CD4-positive, alpha-beta T cell treated with Interleukin-15 for 1 hour (primary cell): Measurements from ENCODE around the gene CIB2.
A peak's percentile ranks its signal among the peaks of the same experiment; 100 is the strongest.

Source experiments
- DNase-seq: peaks from one replicate; pipeline ENCODE4 v3.0.0-alpha.2; 2020

The CIB2 gene

DNA sequence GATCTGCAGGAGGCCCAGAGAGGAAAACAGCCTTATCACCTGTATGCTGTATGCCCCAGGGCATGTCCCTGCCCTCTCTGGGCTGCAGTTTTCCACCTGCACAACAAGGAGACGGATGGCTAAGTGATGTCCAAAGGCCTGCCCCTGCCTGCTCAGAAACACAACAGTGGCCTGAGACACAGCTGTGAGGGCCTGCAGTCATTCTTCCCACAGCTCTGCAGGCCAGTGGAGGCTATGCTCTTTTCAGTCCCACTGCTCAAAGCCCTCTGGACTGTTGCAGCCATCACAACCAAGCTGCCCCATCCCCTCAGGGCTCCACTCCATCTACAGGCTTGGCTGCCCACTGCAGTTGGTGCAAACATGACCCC is 48.5 kb downstream of the CIB2 start:
- no peak for DNase-seq

- peak; percentile 68 for DNase-seq
Measured at GRCh38 chr15:78082106-78082742, 49.0 kb downstream of the CIB2 start.

DNA sequence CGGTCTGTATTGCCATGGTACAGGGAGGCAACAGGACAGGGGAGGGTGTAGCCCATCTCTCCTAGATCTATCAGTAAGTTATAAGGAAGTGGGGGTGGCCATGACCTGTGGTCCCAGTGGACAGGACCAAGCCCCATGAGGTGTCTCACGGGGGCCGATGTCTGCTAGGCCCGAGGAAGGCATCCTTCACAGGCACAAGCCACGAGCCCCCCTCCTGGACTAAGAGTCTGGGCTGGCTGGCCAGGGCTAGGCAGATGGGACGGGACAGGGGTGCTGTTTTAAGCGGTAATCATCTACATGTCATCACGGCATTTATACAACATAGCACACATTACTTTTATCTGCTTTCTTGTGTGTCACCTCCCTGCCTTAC is 51.2 kb downstream of the CIB2 start:
- DNase-seq = no peak

DNA sequence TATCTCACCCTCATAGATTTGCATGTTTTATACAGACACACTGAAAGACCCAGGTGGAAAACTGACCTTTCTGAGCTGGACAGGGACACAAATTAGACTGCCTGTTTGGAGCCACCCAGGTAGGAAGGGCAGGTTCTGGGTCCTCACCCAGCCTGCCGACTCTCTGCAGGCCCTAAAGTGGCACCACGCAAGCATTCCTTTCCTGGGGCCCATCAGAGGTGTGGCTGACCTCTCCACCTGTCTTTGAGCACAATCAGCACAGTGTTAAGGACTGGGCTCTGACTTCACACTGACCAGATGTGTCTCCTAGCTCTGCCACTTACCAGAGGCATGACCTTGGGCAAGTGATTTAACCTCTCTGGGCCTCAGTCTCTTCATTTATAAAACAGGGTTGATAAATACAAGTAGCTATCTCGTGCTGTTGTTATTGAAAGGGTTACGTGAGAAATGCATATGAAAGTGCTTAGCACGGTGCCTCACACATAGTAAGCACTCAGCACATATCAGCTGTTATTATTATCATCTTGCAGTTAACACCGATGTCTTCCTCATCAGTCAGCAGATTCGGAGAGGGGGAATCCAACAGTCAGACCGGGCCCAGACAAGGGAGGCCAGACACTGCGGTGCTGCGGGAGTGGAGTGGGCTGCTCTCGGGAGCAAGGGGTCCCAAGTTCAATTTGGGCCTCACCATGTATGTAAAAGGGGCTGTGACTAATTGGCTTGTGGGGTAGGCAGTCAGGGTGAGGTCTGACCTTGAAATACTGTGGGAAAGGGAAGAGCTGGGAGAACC is 51.8 kb downstream of the CIB2 start:
- DNase-seq = no peak

- DNase-seq = no peak
Measured at GRCh38 chr15:78077871-78078210, 53.4 kb downstream of the CIB2 start.

GRCh38 chr15:78077053-78077870 is 54.0 kb downstream of the CIB2 start, which contains the start of gene TBC1D2B:
TBC1D2B (minus strand) TSS chr15:78077711; CDS start chr15:78077652, 59 bp downstream.
- peak; percentile 55 for DNase-seq

DNA sequence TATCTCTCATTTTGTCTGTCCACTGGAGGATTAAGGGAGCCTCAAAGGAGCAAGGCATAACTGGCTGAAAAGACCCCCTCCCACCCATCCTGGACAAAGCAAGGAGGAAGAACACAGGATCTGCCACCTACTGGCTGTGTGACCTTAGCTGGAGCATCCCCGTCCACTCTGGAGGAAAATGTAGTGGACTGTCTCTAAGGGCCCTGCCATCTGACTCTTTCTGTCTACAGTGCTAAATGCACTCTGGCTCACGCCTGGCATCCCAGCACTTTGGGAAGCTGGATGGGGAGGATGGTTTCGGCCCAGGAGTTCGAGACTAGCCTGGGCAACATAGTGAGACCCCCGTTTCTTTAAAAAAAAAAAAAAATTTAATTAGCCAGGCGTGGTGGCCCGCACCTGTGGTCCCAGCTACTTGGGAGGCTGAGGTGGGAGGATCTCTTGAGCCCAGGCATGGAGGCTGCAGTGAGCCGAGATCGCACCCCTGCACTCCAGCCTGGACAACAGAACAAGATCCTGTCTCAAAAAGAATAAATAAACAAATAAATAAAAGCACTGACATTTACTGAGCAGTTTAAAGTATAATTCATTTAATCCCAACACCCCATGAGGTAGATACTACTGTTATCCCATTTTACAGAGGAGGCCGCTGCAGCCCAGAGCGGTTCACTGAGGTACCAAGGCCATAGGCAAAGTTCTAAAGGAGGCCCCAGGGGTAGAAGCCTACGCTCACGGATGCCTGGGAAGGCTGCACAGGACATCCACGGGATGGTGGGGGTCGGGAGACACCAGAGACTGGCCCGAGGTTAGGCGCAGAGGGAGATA is 54.8 kb downstream of the CIB2 start:
- no peak for DNase-seq

GRCh38 chr15:78075490-78076230 is 55.6 kb downstream of the CIB2 start:
- no peak for DNase-seq

DNA sequence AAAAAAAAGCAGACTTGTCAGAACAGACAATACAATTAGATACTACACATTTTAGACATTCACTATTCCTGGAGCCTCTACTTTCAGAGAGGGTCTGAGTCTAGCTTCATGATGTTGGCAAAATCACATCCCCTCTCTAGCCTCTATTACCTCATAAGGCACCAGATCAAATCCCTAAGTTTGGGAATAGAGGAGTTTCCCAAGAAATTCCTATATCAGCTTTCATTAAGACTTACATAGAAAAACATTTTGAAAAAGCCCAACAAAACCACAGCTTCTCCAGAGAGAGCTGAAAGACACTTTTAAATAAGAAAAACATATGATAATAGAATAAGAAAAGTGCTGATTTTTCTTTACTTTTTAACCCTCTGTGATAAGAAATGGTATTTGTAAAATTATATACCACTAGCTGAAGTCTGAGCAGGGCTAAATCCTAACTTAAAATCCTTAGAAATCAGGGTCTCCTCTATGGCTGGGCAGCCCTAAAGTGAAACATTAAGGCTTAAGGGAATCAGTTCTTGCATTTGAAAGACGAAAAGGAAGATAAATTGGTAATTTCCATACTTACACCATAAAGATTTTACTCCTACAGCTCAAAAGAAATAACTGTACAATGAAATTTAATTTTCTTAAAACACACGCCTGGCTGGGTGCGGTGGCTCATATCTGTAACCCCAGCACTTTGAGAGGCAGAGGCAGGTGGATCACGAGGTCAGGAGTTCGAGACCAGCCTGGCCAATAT is 58.0 kb downstream of the CIB2 start:
- DNase-seq = no peak

- DNase-seq = no peak
Measured at GRCh38 chr15:78072080-78072892, 59.0 kb downstream of the CIB2 start.

- no peak for DNase-seq
Measured at GRCh38 chr15:78071383-78071782, 59.9 kb downstream of the CIB2 start.

DNA sequence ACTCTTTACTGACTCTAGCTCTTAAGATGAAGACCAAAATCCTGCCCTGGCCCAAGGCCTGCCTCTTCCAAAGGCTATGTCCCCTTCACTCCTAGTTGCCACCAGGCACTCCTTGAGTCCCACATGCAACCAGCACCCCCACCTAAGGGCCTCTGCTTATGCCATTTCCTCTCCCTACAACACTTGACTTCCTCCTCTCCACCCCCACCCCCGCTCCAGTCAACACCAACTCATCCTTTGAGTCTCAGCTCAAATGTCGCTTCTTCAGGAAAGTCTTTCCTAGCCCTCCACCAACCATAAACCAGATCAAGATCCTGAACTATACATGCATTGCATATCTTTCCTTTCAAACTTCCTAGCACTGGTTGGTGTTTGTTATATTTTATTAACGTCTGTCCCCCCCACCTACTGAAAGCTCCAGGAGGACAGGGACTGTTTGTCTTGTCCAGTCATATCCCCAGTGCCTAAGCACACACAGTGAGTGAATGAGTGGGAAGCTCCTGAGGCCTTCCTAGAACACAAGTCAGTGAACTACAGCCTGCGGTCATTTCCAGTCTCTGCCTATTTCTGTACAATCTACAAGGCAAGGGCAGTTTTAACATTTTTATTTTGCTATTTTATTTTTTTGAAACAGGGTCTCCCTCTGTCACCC is 61.1 kb downstream of the CIB2 start:
- DNase-seq = peak; percentile 39

DNA sequence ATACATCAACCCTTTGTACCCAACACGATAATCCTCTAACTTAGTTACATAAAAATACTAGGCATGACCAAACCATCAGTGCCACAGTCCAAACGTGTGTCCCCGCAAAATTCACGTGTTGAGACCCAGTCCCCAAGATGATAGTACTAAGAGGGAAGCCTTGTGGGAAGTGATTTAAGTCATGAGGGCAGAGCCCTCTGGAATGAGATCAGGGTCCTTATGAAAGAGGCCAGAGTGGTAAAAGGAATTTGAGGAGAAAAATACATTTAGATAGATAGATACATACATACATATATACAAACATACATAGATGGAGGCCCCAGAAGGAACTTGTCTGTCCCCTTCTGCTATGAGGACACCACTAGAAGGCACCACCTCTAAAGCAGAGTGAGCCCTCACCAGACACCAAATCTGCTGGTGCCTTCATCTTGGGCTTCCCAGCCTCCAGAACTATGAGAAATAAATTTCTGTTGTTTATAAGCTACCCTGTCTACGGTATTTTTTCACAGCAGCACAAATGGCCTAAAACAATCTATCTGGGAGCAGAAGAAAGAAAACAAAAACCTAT is 61.7 kb downstream of the CIB2 start:
- no peak for DNase-seq

- DNase-seq = no peak
Measured at GRCh38 chr15:78069052-78069414, 62.2 kb downstream of the CIB2 start.

DNA sequence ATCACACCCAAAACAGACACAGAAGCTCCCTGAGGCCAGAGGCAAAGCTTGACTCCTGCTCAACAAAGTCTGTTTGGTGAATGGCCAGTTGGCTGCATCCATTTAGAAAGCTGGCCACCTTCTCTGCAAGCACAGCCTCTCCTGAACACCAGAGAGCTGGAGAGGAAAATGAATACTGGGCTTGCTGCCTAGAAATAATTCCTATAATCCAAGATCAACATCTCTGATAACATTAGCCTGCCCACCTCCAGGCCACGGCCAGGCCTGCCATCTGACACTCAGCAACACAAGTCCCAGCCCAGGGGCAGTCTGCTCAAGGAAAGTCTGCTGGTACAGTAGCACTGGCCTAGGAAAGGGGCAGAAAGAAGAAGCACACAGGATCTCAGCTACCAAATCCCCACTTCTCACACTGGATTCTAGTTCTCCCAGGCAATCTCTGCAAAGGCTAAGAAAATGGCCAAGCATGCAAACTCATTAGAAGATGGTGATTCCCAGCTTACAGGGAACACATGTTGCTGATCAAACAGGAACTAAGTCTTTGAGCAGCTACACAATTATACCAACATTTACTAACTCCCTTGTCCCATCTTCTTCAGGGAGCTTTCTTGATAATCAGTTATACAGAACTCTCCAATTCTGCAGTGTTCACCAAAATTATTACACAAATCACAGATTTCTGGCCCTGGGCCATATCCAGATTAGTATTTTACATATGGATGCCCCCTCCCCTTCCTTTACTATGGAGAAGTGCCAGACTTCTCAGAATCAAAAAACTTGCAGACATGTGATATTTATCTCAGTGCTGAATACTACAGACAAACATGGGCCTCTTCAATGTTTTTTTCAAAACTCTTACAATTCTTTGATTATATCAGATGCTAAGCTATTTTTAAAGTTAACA is 63.7 kb downstream of the CIB2 start:
- no peak for DNase-seq

GRCh38 chr15:78065973-78066946 is 65.0 kb downstream of the CIB2 start:
- DNase-seq = no peak

DNA sequence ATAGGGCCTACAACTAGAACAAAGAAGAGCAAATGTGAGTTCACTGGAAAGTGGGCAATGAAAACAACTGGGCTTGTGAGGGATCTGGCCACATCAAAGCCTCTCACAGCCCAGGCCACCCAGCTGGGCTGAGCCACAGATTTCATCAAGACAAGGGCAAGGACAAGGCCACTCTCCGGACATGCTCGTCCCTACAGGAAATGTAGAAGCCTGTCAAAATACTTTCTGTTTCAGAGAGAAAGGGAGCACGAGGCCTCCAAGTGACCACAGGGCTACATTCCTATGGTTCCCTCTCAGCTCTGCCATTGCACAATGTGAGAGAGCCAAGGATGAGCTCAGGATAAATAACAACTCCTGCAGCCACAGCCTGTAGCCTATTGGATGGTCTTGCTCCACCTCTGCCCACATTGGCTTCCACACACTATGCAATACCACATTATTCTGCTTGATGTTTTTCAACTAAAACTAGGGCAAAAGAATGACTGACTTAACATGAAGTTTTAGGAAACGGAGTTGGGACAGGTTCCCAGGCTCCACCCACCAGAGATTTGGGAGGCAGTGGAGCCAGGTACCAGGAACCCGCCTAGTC is 65.9 kb downstream of the CIB2 start:
- DNase-seq = no peak
